HG03432 (cell line): ENCODE measurements around the gene OPA1.

Source experiments
- ATAC-seq: cut with Tn5 transposase; IDR thresholded peaks from one replicate; pipeline ENCODE4 v1.9.1; 2021; ENCODE audit warnings: mild to moderate bottlenecking, moderate library complexity; ENCODE audit not compliant: unreplicated experiment

Gene OPA1

GRCh38 chr3:193592841-193593667, at the start of gene OPA1:
OPA1 (plus strand) TSS chr3:193593208; CDS start chr3:193593378, 170 bp downstream.
- peak; percentile 98 for ATAC-seq

- no peak for ATAC-seq
Measured at GRCh38 chr3:193544289-193544688, 48.7 kb upstream of the OPA1 start.

- ATAC-seq = no peak
Measured at GRCh38 chr3:193545304-193545703, 47.7 kb upstream of the OPA1 start.

- no peak for ATAC-seq
Measured at GRCh38 chr3:193546129-193546528, 46.9 kb upstream of the OPA1 start.

GRCh38 chr3:193548406-193548805, 44.6 kb upstream of the OPA1 start:
- no peak for ATAC-seq

- ATAC-seq = no peak
Measured at GRCh38 chr3:193552923-193553322, 40.1 kb upstream of the OPA1 start.

GRCh38 chr3:193553586-193553985, 39.4 kb upstream of the OPA1 start:
- no peak for ATAC-seq

GRCh38 chr3:193554811-193555210, 38.2 kb upstream of the OPA1 start, which contains the start of gene ATP13A4:
ATP13A4 (minus strand) TSS chr3:193554895; CDS start chr3:193554799, 96 bp downstream.
- ATAC-seq = no peak

GRCh38 chr3:193556841-193557240, 36.2 kb upstream of the OPA1 start:
- ATAC-seq = no peak

- ATAC-seq = no peak
Measured at GRCh38 chr3:193559100-193559499, 33.9 kb upstream of the OPA1 start.

- no peak for ATAC-seq
Measured at GRCh38 chr3:193560091-193560490, 32.9 kb upstream of the OPA1 start.

GRCh38 chr3:193560870-193561269, 32.1 kb upstream of the OPA1 start:
- no peak for ATAC-seq

- no peak for ATAC-seq
Measured at GRCh38 chr3:193563426-193563825, 29.6 kb upstream of the OPA1 start.

GRCh38 chr3:193564012-193564411, 29.0 kb upstream of the OPA1 start:
- no peak for ATAC-seq

- ATAC-seq = no peak
Measured at GRCh38 chr3:193569119-193569518, 23.9 kb upstream of the OPA1 start.

- peak; percentile 92 for ATAC-seq
Measured at GRCh38 chr3:193572426-193572908, 20.5 kb upstream of the OPA1 start.

- ATAC-seq = no peak
Measured at GRCh38 chr3:193573403-193574191, 19.4 kb upstream of the OPA1 start.

- ATAC-seq = no peak
Measured at GRCh38 chr3:193574488-193575070, 18.4 kb upstream of the OPA1 start.

GRCh38 chr3:193585530-193585929, 7.5 kb upstream of the OPA1 start:
- no peak for ATAC-seq

GRCh38 chr3:193586526-193586925, 6.5 kb upstream of the OPA1 start:
- ATAC-seq = no peak

GRCh38 chr3:193589129-193589528, 3.9 kb upstream of the OPA1 start:
- ATAC-seq = no peak
